Measurements from ENCODE around the gene PRDX2.

PRDX2 gene

DNA sequence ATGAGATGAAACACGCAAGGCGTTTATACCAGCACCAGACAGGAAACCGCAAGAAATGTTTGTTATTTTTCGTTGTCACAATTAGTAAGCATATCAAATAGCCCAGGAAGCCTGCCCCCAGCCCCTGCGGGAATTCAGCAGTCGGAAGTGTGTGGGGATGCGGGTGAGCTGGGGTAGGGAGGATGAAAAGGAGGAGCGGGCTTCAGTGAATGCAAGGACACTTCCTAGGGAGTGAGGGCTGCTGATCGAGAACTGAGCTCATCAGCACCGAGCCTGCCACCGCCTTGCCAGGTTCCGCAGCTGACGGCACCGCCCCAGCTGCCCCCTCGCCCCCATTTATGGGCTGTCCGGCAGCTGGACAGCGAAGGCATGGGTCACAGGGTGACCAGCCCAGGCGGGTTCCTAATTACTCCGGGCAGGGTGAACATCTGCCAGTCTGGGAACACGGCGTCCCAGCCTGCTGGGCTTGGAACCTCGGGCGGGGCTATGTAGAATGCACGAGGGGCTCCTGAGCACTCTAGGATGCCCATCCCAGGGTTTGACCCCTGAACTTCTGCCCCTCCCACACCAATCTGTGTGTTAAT lies 51.6 kb downstream of the PRDX2 start:
- DNase-seq = no peak

DNA sequence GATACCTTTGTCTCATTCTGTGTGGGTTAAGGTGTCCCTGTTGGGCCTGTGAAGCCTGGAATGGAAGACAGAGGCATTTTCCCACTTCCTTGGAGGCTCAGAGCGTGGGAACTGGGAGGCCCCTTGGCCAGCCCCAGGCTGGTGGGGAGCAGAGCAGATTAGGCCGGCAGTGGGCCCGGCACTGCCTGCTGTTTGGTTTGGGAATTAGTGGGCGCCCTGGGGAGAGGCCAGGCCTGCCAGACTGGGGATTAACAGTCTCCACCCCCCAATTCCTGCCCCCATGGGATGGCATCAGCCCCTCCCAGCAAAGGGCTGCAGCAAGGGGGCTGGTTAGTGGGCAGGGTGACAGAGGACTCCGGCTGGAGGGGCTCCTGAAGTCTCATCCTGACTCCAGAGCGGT lies 53.1 kb downstream of the PRDX2 start:
- DNase-seq = no peak

Data from activated CD4-positive, alpha-beta T cell treated with anti-CD3 and anti-CD28 coated beads for 1 hour (primary cell).